DMS153 (cell line): ENCODE measurements around the gene MOB3A.
A peak's percentile ranks its signal among the peaks of the same experiment; 100 is the strongest.

Experiments used
- DNase-seq: peaks from one replicate; lab custom pipeline; 2025; lab: John Stamatoyannopoulos, UW

Gene MOB3A

DNA sequence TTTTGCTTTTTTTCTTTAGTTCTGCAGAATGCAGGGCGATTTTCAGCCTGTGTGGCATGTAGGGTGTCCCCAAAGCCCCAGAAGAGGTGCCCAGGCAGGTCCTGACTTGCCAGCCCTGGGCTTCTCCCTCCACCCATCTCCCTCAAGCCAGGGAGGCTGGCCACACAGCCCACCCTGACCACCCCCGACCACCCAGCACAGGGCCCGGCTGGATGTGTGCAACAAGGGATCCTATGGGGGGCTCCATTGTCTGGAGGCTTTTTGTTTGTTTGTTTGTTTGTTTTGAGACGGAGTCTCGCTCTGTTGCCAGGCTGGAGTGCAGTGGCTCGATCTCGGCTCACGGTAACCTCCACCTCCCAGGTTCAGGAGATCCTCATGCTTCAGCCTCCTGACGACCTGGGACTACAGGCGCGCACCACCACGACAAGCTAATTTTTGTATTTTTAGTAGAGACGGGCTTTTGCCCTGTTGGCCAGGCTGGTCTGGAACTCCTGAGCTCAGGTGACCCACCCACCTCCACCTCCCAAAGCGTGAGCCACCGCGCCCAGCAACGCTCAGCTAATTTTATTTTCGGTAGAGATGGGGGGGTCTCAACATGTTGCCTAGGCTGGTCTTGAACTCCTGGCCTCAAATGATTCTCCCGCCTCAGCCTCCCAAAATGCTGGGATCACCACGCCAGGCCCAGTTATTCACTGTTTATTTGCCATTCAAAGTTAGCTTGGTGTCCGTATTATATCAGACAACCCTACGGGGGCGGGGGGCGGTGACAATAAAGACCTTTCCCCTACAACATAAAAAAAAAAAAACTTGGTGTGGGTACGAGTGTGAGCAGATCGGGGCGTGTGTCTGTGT lies 37.3 kb downstream of the MOB3A start:
- no peak for DNase-seq

DNA sequence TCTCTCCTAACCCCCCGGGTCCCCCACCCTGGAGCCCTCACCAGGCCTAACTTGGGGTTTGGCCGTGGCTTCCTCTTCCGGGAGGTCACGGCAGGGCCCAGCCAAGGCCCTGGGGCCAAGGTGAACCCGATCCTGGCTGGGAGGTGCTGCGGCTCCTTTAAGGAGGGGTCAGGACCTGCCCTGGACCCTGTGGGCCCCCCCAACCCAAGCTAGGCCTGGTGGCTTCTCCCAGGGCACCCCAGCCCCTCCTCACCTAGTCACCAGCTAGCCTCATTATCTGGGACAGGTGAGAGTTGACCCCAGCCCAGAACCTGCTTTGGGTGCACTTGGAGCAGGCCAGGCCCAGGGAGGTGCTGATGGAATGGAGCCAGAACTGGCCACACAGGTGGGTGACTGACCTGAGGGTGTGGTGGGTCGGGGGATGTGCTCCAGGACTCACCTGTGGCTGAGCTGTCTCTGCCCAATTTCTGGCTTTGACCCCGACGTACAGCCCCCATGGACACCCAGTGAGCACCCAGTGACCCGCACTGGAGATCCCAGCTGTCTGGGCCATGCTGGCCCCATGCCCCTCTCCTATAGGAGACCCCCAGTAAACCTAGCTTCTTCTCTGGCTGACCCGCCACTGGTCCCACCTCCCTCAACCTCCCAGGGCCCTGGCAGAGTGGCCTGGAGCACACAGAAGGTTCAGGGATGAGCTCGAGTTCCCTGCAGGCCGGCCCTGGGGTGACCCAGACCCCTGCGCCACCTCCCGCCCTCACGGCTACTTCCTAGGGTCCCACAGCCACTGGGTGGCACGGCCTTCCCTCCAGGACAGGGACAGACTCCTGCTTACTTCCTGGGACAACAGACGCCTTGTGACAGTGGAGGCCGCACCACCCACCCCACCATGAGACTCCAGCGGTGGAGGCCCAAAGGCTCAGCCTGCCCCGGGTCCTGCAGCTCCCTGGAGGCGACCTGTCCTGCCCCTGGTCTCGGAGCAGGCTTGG lies 38.3 kb downstream of the MOB3A start:
- no peak for DNase-seq

DNA sequence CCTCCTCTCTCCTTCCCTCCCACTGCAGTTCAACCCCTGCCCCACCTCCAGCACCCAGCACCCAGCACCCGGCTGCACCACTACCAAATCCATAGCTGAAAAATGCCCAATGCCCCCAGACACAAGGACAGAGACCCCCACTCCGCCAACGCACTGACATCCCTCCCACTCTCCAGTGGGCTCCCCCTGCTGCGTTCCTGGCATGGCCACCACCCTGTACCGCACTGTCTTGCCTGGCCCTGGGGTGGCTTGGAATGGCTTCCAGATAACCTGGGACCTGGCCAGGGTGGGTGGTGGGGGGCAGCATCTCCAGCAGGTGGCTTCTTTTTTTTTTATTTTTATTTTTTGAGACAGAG lies 39.3 kb downstream of the MOB3A start:
- DNase-seq = no peak

DNA sequence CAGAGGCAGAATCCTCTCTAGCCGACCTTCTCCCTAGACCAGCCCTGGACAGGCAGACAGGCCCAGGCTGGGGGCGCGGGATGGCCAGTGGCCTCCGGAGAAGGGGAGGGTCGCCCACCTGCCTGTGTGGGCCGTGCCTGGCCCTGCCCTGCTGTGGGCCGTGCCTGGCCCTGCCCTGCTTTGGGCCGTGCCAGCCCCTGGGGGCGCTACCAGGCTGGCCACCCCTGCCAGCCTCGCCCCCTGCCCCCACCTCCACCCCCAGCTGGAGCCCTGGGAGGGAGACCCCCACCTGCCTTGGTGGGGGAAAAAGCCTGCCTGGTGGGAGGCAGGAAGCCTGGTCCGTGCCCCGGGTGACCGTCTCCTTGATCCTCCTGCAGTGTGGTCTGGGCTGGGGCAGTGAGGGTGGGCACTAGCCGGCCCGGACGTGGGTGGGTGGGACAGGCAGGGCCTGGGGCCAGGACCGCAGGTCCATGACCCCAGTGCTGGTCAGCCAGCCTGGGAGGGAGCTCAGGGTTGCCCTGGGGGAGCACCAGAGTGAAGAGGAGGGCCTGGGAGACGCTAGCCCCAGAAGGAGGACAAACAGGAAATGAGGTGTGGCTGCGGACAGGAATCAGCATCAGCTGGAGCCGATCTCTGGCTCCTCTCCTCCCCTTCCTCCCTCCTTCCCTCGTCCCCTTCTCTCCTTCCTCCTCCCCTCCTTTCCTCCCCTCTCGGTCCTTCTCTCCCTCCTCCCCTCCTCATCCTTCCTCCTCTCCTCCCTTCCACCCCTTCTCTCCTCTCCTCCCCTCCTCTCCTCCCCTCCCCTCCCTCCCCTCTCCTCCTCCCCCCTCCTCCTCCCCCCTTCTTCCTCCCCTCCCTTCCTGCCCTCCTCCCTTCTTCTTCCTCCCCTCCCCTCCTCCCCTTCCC lies 39.9 kb downstream of the MOB3A start:
- DNase-seq = peak; percentile 35

DNA sequence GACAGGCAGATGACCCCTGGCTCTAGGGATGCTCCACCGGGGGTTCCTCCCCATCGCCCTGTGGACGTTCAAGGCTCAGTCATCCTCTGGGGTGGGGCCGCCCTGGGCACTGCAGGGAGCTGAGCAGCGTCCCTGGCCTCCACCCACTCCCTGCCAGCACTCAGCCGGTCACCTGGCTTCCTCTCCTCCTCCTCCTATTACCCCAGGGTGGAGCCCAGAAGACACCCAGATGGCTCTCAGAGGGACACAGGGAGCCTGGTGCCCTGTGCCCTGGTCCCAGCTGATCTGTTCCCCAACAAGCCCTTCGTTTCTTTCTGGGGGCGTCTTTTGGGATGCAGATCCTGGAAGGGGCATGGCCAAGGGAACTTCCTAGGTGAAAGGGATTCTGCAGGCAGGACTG lies 41.4 kb downstream of the MOB3A start:
- no peak for DNase-seq

DNA sequence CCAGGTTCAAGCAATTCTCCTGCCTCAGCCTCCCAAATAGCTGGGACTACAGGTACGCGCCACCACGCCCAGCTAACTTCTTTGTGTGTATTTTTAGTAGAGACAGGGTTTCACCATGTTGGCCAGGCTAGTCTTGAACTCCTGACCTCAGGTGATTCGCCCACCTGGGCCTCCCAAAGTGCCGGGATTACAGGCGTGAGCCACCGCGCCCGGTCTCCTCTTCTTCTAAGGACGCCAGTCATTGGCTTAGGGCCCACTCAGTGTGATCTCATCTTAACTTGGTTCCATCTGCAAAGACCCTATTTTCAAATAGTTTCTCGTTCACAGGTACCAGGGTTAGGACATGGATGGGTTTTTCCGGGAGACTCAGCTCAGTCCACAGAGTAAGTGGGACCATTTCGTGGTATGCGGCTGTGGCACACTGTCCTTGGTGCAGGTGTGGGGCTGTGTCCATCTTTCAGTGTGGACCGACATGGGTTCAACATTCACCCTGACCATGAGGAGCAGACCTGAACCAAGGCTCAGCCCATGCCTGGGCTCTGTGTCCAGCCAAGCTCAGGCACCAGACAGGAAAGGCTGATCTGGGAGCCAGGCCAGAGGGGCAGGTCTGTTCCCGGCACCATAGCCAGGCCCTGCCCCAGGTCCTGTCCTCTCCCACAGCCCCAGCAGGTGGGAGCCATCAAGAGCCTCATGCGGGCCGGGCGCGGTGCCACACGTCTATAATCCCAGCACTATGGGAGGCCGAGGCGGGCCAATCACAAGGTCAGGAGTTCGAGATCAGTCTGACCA lies 42.3 kb downstream of the MOB3A start:
- no peak for DNase-seq

DNA sequence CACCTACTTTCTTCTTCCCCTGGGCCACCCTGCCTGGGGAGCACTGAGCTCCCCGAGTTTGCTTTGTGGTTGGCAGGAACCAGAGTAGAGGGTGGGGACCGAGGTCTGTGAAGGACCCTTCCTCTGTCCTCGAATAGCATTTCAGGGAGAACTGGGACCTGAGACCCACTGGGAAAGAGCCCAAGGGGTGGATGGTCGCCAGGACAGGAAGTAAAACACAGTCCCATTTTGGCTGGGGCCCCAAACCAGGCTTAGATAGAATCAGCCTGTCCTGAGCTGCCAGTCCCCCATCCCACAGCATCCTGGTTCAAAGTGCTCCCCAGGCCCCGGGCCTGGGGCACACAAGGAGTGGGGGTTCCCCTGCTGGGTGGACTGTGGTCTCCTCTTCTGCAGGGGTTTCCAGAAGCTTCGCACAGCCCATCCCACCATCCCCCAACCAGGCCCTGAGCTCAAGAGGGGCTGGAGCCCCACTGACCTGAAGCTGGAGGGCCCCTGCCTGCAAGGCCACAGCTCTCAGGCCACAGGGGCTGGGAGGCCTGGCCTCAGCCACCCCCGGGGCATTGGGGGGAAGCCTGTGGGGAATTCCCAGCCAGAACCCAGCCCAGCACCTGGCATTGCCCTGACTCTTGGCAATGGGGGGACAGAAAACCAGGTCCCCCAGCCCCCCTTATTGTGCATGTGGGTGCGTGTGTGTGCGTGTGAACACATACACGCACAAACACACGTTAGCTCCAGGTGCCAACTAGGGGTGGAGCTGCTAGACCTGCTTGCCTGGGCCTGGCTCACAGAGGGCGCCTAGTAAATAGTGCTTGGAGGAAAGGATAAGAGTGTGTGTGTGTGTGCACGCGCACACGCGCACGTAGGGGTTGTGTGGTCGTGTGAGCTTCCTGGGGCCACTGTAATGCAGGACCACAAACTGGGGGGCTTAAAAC lies 44.1 kb downstream of the MOB3A start:
- peak; percentile 46 for DNase-seq

DNA sequence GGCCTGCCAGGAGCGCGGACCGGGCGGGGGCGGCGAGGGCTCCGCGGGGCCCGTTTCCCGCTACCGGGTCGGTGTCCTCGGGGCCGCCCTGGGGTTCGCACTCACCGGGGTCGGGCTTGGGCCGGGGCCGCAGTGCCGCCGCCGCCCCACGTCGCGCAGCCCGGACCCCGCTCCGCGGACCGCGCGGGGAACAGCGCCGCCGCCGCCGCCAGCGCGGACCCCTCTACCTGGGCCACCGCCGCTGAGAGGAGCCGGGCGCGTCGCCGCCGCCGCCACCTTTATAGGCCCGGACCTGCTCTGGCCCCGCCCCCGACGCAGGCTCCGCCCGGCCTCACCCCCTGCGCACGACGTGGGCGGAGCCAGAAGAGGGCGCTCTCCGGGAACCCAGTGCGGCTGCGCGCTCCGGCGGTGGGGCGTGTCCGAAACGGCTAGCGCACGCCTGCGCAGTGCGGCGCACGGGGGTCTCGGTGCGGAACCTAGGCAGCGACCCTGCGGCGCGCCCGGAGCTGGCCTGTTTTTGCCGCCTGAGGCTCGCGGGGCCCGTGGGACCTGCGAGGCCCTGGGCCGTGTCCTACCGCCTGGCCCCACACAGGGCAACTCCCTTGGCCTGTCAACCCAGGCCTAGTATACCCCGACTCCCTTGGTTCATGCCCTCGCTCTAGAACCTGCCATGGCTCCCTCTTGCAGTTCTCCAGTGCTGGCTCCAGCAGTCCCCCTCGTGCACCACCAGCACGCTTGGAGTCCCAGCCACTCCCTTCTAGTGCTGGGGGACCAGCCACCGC lies 44.9 kb downstream of the MOB3A start, which contains the start of gene MKNK2:
TSS of gene MKNK2 (minus strand) at position 254 of the 782 bp plus-strand sequence. CDS start 393 bp downstream, outside the sequence.
- no peak for DNase-seq

DNA sequence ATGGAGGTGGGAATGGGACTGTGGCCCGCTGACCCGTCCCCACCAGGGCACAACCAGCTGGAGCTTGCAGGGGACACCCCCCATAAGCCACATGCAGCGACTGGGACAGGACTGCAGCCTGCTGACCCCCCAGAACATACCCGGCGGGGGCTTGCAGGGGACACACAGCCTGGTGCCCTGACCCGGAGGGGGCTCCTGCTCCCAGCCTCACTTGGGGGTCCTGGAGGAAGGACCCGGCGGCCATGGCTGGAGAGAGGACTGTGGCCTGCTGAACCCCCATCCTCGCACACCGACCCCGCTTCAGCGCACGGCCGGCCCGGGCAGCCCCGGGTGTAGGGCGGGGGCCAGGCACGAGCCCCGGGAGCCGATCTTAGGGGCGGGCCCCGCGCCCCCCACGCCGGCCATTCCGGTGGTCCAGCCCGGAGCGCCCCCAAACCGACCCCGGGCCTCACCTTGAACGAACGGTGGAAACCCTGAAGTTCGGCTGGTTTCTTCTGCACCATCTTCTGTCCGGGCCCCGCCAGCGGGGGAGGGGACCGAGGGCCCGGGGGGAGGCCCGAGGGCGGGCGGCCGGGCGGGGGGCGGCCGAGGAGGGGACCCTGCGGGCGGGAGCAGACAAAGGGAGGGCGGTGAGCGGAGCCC lies 45.7 kb downstream of the MOB3A start:
- DNase-seq = no peak

DNA sequence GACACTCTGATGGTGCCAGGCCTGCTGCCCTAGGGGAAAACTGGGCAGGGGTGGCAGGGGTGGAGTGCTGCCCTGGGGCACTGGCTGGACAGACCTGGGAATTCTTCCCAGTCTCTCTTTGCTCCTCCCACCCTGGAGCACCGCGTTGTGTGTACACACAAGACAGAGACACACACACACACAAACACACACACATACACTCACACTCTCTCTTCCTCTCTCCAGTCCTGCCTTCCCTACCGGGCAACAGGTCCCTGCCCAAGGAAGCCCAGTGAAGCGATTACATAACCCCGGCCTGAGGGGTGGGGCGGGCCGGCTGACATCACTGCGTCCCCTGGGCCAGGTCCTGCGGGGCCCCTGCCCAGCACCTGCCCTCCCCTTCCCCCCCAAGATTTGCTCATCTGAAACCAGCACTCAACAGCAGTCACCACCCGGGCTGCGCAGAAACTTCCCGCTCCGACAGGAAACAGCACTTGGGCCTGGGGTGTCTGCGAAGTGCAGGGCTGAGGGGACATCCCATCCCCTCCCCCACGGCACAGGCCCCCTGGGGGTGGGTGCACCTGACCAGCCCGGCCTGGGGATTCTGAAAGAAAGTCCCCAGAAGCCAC lies 46.3 kb downstream of the MOB3A start:
- no peak for DNase-seq

DNA sequence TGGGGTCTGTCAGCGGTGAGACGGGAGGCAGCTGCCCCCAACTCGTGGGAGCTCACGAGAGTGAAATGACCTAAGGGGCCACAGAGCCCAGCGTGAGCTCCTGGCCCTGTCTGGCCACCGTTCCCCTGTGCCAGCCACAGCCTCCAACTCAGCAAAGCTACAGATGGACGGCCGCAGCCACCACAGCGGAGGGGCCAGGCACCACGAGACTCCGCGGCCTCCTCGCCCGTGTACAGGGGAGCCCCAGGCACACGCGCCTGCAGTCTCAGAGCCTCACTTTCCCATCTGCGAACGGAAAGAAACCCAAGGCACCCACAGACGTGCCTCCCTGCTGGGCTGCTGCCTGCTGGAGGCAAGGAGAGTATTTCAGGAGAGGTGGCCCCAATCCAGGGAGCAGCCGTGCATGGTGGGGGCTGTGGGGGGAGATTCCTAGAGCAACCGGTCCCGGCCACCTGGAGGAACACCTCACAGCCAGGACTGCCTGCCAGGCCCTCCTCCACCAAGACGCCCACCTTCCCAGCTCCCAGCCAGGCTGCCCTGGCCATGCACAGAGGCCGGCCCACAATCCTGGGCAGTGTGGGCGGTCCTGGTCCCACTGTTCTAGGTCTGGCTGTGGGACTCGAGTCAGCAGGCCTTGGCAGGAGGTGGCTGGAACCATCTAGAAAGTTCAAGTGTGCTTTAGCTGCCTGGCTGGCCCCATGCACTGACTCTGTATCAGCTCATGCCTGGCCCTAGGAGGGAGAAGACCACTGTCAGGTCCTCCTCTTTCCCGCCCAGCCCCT lies 47.0 kb downstream of the MOB3A start:
- DNase-seq = no peak

DNA sequence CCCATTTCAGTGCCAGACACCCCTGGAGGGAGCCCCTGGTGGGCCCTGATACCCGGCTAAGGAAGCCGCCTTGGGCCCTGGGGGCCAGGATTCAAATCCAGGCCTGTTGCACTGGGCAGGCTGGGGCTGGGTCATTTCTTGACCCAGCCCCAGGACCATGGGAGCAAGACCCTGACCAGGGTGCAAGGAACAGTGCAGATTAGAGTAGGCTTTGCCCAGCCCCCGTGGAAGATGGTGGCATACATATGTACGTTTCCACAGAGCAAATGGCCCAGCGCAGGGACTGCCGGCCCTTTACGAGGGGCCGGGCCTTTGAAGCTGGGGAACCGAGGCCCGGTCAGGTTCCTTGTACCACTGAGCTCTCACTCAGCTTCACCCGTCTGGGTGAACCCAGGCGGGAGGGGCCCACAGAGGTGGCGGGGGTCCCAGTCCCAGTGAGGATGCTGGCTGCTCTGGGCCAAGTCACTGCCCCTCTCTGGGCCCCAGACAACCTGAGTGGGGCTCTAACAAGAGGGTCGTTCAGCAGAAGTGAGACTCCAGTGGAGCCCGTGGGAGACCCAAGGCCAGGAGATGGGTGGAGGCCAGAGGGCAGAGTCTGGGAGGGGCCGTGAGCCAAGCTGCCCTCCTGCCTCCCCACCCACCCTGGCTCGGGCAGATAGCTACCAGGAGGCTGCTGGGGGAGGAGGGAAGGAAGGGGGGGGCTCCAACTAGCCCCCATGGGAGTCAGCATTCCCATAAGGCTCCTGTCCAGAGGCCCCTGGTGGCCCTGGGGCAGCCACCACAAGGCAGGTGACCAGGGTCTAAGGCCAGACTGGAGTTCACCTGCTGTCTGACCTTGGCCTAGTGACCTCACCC lies 47.8 kb downstream of the MOB3A start:
- DNase-seq = no peak

DNA sequence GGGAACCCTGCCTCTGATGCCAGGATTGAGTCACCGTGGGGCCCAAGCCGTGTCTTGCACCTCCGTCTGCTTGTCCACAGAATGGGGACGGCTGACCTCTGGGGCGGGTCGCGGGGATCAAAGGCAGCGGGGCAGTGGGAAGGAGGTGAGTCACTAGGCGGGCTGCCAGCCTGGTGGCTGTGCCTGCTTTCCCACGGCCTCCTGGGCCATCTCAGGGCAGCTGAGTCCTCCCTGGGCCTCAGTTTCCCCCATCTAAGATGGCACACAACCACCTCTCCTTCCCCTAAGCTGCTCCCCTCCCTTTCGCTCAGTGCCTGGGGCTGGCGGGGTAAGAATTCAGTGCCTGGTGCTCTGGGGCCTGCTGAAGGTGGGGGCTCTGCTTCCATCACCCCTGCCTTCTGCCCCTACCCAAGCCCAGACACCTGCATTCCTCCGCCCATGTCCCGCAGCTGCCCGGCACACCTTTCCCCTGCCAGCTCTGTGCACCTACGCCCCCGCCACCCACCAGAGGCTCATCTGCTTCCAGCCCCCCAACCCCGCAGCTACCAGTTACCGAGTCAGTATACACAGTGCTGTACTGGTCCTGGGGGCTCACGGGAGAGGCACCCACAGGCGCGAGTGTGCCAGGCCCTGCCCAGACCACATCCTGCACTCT lies 48.5 kb downstream of the MOB3A start:
- no peak for DNase-seq

DNA sequence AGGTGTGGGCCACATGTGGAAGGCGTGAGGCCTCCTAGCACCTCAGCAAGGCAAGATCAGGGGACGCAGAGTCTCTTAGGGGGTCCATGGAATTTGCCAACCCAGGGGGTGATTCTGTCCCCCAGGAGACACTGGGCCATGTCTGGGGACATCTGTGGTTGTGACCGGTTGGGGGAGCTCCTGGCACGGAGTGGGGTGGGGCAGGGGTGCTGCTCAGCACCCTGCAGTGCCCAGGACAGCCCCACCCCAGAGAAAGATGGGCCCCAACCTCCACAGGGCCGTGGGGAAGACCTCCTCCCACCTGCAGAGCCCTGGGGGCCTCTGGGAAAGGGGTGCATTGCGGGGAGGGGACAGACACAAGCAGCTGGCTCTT lies 49.1 kb downstream of the MOB3A start:
- DNase-seq = no peak

DNA sequence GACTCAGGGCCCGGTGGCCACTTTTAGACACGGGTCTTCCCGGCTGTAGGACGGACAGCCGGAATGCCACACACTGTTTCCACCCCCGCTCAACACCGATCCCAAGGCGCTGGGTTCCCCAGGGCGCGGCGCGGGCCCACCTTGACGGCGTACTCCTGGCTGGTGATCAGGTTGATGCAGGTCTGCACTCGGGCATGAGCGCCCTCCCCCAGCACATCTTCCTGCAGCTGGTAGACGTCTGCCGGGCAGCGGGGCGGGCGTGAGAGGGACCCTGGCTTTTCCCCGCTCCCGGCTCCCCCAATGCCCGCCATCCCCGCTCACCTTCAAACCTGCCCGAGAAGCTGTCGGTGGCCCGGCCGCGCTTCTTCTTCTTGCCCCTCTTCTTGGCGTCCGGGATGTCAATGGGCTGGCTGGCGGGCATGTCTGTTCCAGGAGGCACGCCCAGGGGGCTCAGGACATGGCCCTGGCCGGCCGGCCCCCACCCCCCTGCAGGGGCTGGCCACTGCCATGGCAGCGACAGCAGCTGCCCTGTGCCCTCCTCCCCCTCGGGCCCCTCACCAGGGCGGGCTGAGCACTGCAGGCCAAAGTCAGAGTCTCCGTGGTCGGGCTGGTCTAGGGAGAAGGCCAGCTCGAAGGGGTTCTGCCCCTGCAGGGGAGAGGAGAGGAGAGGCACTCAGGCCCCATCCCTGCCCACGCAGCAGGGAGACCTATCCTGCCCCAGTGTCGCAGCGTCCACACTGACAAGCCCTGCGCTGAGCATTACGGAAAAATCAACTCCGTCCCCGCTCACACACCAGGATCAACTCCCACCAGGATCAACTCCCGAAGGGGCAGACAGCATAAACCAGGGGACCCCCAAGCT lies 49.8 kb downstream of the MOB3A start:
- DNase-seq = no peak
